Globus pallidus (tissue), 1 donor: ENCODE results near the gene FGF4.

ENCODE experiments used
- DNase-seq: peaks from one replicate; pipeline ENCODE4 v3.0.0-alpha.2; 2015; ENCODE audit warnings: low spot score

FGF4 gene

GRCh38 chr11:69726019-69726418 lies 49.1 kb downstream of the FGF4 start:
- no peak for DNase-seq

GRCh38 chr11:69721745-69722144 lies 53.4 kb downstream of the FGF4 start:
- DNase-seq: no peak

- no peak for DNase-seq
These were observed 54.0 kb downstream of the FGF4 start for GRCh38 chr11:69721106-69721505.
